ENCODE measurements around the gene NUP37.
"Not testable (repeated sequence)": the region's sequence is repeated elsewhere in the genome, so short reads cannot be mapped to it uniquely, and the experiment has no call there.

NUP37 gene, protein sequence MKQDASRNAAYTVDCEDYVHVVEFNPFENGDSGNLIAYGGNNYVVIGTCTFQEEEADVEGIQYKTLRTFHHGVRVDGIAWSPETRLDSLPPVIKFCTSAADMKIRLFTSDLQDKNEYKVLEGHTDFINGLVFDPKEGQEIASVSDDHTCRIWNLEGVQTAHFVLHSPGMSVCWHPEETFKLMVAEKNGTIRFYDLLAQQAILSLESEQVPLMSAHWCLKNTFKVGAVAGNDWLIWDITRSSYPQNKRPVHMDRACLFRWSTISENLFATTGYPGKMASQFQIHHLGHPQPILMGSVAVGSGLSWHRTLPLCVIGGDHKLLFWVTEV

GRCh38 chr12:102119674-102120563, at the start of gene NUP37, which contains the start of gene PARPBP:
Gene NUP37 (minus strand): TSS chr12:102120114. CDS start chr12:102118518, 1,596 bp downstream.
Gene PARPBP (plus strand): TSS chr12:102120183. CDS start chr12:102123889, 3,706 bp downstream.
- peak; percentile 66 to 85 for DNase-seq (ENCODE audit: extremely low read depth in 1 of 2, low read depth in 1 of 2)

DNA sequence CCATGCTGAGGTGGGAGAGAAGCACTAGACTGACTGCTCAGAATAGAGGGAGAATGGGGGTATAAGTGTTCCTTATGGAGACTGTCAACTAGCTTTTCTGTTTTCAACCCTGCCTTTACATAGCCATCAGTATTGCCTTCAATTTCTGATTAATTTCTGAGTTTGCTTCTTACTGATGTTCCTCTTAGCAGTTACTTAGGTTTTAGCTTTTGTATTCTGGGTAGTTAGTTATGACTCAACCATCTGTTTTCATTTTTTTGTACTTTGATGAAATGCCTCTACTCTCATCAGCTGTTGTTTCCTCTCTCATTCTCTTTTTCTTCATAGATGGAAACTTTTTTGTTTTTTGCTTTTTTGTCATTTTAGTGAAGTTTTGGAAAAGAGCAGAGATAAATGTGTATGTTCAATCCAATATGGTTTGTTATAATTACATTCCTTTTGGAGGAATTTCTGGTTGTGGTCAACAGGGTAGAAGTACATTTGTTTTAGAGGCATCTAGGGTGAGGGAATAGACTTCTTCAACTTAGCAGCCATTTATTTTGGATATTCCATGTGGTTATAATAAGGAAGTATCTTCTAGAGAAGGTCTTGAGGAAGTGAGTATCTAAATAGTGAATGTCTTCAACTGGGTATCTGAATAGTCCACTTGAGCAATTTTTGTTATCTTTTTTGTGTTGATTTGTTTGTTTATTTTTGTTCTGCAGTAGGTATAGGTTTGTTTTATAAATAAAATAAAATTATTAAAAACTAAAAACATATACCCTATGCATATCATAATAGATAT, 48.1 kb upstream of the NUP37 start:
- no peak for DNase-seq (ENCODE audit: extremely low read depth in 1 of 2, low read depth in 1 of 2)

DNA sequence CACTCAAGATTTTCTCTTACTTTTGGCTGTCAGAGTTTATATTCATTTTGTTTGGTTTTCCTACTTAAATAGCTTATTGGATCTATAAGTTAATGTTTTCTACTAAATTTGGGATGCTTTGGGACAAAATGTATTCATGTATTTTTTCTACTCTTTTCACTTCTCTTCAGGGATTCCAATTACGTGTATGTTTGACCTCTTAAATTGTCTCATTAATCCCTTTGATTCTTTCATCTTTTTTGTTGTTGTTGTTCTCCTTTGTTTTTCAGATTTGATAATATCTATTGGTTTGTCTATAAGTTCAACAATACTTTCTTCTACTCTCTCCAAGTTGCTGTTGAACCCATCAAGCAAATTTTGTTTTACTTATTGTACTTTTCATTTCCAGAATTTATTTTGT, 43.5 kb upstream of the NUP37 start:
- DNase-seq (ENCODE audit: extremely low read depth in 1 of 2, low read depth in 1 of 2), result no peak

GRCh38 chr12:102155206-102155605, 35.3 kb upstream of the NUP37 start:
- not testable (repeated sequence) for DNase-seq (ENCODE audit: extremely low read depth in 1 of 2, low read depth in 1 of 2)

GRCh38 chr12:102147062-102147587, 27.2 kb upstream of the NUP37 start:
- DNase-seq (ENCODE audit: extremely low read depth in 1 of 2, low read depth in 1 of 2), result not testable (repeated sequence)

DNA sequence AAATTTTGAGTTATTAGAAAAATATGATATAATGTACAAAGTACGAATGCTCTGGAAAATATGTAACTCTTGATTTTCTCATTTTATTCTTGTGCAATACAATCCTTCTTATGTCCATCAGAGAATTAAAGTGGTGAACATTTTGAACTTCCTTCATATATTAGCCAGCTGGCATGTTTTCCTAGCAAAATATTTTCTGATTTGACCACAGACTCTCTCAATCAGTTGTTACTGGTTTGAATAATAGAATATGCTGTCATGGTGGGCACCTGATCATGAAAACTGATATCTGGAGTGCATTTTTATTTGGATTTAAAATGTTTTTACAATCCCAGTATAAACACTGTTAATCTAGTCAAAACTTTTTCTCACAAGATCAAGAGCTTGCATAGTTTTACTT, 24.3 kb upstream of the NUP37 start:
- no peak for DNase-seq (ENCODE audit: extremely low read depth in 1 of 2, low read depth in 1 of 2)

DNA sequence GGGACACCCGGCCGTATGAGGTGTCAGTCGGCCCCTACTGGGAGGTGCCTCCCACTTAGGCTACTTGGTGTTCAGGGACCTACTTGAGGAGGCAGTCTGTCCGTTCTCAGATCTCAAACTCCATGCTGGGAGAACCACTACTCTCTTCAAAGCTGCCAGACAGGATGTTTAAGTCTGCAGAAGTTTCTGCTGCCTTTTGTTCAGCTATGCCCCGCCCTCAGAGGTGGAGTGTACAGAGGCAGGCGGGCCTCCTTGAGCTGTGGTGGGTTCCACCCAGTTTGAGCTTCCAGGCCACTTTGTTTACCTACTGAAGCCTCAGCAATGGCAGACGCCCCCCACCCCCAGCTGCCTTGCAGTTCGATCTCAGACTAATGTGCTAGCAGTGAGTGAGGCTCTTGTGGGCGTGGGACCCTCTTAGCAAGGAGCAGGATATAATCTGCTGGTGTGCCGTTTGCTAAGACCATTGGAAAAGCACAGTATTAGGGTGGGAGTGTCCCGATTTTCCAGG, 23.0 kb upstream of the NUP37 start:
- DNase-seq (ENCODE audit: extremely low read depth in 1 of 2, low read depth in 1 of 2), result not testable (repeated sequence)

GRCh38 chr12:102137619-102138018, 17.7 kb upstream of the NUP37 start:
- not testable (repeated sequence) for DNase-seq (ENCODE audit: extremely low read depth in 1 of 2, low read depth in 1 of 2)

GRCh38 chr12:102131442-102131841, 11.5 kb upstream of the NUP37 start:
- not testable (repeated sequence) for DNase-seq (ENCODE audit: extremely low read depth in 1 of 2, low read depth in 1 of 2)

DNA sequence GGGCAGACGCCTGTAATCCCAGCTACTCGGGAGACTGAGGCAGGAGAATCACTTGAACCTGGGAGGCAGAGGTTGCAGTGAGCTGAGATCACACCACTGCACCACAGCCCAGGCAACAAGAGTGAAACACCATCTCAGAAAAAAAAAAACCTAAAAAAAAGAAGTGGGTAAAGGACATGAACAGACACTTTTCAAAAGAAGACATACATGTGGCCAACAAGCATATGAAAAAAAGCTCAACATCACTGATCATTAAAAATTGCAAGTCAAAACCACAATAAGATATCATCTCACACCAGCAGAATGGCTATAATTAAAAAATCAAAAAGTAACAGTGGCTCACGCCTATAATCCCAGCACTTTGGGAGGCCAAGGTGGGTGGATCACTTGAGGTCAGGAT, 10.8 kb upstream of the NUP37 start:
- not testable (repeated sequence) for DNase-seq (ENCODE audit: extremely low read depth in 1 of 2, low read depth in 1 of 2)

DNA sequence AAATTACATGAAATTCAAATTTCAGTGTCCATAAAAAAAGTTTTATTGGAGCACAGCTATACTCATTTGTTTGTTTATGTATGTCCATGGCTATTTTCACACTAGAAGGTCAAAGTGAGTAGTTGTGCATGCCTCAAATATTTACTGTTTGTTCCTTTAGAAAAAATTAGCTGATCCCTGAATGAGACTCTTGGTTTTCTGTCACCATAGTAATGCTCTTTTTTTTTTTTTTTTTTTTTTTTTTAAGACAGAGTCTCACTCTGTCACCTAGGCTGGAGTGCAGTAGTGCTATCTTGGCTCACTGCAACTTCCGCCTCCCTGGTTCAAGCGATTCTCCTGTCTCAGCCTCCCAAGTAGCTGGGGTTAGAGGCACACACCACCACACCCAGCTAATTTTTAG, 1.4 kb upstream of the NUP37 start:
- not testable (repeated sequence) for DNase-seq (ENCODE audit: extremely low read depth in 1 of 2, low read depth in 1 of 2)

GRCh38 chr12:102120886-102121285, 972 bp upstream of the NUP37 start:
- no peak for DNase-seq (ENCODE audit: extremely low read depth in 1 of 2, low read depth in 1 of 2)

GRCh38 chr12:102120564-102120873, 605 bp upstream of the NUP37 start:
- DNase-seq (ENCODE audit: extremely low read depth in 1 of 2, low read depth in 1 of 2), result no peak

DNA sequence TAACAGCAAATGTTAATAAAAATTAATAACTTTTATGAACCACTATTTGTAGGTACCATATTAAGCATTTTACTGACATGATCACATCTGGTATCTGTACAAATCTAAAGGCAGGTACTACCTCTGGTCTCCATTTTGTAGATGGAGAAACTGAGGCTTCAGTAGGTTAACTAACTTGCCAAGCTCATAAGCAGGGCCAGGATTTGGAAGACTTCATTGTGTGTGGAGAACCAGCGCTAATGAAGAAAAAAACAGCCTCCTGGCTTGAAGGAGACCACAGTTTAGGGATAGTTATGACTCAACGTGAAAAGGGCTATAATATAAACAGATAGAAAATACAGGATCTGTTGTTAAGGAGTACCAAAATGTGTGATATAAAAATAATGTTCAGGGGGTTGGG, 1.0 kb downstream of the NUP37 start:
- DNase-seq (ENCODE audit: extremely low read depth in 1 of 2, low read depth in 1 of 2), result no peak

DNA sequence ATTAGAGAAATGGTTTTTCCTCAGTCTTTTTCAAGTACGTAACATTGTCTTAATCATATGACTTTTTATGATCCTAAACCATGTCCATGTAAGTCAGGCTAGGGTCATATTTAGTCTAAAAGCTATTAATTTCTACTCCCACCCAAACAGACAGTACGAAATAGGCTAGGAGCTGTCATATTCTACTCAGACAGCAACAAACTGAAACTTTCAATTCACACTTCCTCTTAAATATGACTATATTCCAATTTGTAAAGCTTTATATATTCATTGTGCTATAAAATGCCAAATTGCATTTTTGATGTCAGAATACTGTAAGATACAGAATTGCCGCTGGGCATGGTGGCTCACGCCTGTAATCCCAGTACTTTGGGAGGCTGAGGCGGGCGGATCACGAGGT, 3.5 kb downstream of the NUP37 start:
- no peak for DNase-seq (ENCODE audit: extremely low read depth in 1 of 2, low read depth in 1 of 2)

GRCh38 chr12:102114212-102114611, 5.7 kb downstream of the NUP37 start:
- no peak for DNase-seq (ENCODE audit: extremely low read depth in 1 of 2, low read depth in 1 of 2)

DNA sequence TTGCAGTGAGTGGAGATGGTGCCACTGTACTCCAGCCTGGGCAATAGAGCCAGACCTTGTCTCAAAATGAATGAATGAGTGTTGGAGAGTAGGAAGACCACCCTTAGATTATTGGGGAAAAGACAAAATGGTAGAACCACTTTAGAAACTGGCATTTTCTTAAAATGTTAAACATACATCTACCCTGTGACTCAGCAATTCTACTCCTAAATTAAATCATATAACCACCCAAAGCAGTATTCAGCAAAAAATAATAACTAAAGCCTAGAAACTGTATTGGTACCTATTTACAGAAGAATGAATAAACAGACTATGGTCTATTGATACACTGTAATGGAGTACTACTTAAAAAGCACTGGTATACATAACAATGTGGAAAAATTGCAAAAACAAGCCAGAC, 9.1 kb downstream of the NUP37 start:
- DNase-seq (ENCODE audit: extremely low read depth in 1 of 2, low read depth in 1 of 2), result no peak

DNA sequence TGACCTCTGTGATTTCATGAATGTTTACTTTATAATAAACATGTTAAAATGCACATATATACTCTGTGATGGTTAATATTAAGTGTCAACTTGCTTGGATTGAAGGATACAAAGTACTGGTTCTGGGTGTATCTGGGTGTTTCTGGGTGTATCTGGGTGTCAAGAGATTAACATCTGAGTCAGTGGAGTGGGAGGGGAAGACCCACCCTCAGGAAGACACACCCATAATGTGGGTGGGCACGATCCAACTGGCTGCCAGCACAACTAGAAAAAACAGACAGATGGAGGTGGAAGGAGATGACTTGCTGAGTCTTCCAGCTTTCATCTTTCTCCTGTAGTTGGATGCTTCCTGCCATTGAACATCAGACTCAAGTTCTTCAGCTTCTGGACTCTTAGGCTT, 11.9 kb downstream of the NUP37 start:
- DNase-seq (ENCODE audit: extremely low read depth in 1 of 2, low read depth in 1 of 2), result no peak

- no peak for DNase-seq (ENCODE audit: extremely low read depth in 1 of 2, low read depth in 1 of 2)
These were observed 13.0 kb downstream of the NUP37 start for GRCh38 chr12:102106905-102107304.

DNA sequence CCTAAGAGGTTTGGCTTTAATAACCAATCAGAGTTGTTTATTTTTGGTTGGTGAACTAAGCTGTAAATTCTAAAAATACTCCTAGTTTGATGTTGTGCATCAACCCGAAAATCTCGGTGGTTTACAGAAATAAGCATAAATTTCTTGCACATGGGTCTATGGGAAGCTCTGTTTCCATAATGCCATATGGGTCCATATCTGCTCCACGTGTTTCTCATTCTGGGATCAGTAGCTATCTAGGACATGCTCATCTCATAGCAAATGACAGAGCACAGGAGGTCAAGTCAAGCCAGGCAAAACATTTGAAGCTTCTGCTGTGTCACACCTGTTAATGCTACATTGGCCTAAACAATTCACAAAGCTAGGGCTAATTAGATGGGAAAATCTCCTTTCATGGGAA, 23.1 kb downstream of the NUP37 start:
- DNase-seq (ENCODE audit: extremely low read depth in 1 of 2, low read depth in 1 of 2), result no peak

Measured in activated CD8-positive, alpha-beta memory T cell treated with anti-CD3 and anti-CD28 coated beads for 1 hour (primary cell).